Hepatocyte (in vitro differentiated cells): Measurements from ENCODE around the gene PI4K2A.

Experiments used
- CTCF ChIP-seq: fragments of 200-600 bp; sonication (generic); IDR thresholded peaks from 2 replicates; pipeline ENCODE4 v1.5.1; 2016; ENCODE audit warnings: antibody characterized with exemption, mild to moderate bottlenecking; ENCODE audit not compliant: poor library complexity
- EZH2 ChIP-seq: fragments of 200-600 bp; sonication (generic); IDR thresholded peaks from 2 replicates; pipeline ENCODE4 v1.6.1; 2016; ENCODE audit warnings: antibody characterized with exemption, mild to moderate bottlenecking, borderline replicate concordance
- EZH2phosphoT487 ChIP-seq: fragments of 200-600 bp; sonication (generic); IDR thresholded peaks from one replicate; pipeline ENCODE4 v1.6.1; 2018; ENCODE audit warnings: antibody characterized with exemption, mild to moderate bottlenecking, low read depth, moderate library complexity; ENCODE audit not compliant: unreplicated experiment, severe bottlenecking

- TF ChIP-seq CTCF (no peak), EZH2 (no peak), EZH2phosphoT487 (no peak)
Measured at GRCh38 chr10:97659589-97659988, 19.1 kb downstream of the PI4K2A start.
